Activated CD4-positive, alpha-beta T cell treated with anti-CD3 and anti-CD28 coated beads, Interleukin-2, amount 50 U/mL, for 1 hour (primary cell): ENCODE results near the gene EML4.
"Not testable (repeated sequence)": the region's sequence is repeated elsewhere in the genome, so short reads cannot be mapped to it uniquely, and the experiment has no call there.

Source experiments
- DNase-seq: peaks from one replicate; pipeline ENCODE4 v3.0.0-alpha.2; 2020

EML4 gene

GRCh38 chr2:42338567-42339190 lies 169.5 kb downstream of the EML4 start:
- no peak for DNase-seq

- DNase-seq = no peak
These were observed 170.2 kb downstream of the EML4 start for GRCh38 chr2:42339191-42339912.

GRCh38 chr2:42340045-42340937 lies 171.1 kb downstream of the EML4 start:
- no peak for DNase-seq

GRCh38 chr2:42340938-42341636 lies 171.9 kb downstream of the EML4 start:
- DNase-seq = no peak

- DNase-seq = no peak
These were observed 173.1 kb downstream of the EML4 start for GRCh38 chr2:42342061-42342794.

GRCh38 chr2:42342795-42343241 lies 173.7 kb downstream of the EML4 start:
- no peak for DNase-seq

- DNase-seq = no peak
These were observed 176.8 kb downstream of the EML4 start for GRCh38 chr2:42345986-42346385.

GRCh38 chr2:42346856-42347255 lies 177.7 kb downstream of the EML4 start:
- not testable (repeated sequence) for DNase-seq

- DNase-seq = not testable (repeated sequence)
These were observed 178.4 kb downstream of the EML4 start for GRCh38 chr2:42347518-42347917.

- DNase-seq = no peak
These were observed 179.1 kb downstream of the EML4 start for GRCh38 chr2:42348113-42348805.

- no peak for DNase-seq
These were observed 181.4 kb downstream of the EML4 start for GRCh38 chr2:42350434-42351063.

GRCh38 chr2:42351864-42352263 lies 182.7 kb downstream of the EML4 start:
- no peak for DNase-seq

- DNase-seq = no peak
These were observed 184.8 kb downstream of the EML4 start for GRCh38 chr2:42353792-42354429.

- DNase-seq = no peak
These were observed 190.3 kb downstream of the EML4 start for GRCh38 chr2:42359304-42359964.

GRCh38 chr2:42359965-42360483 lies 190.9 kb downstream of the EML4 start:
- no peak for DNase-seq

GRCh38 chr2:42360493-42360889 lies 191.3 kb downstream of the EML4 start:
- DNase-seq = no peak

GRCh38 chr2:42360890-42361727 lies 192.0 kb downstream of the EML4 start, which contains the start of gene COX7A2L:
COX7A2L (minus strand) TSS chr2:42361217; CDS start chr2:42361161, 56 bp downstream.
- DNase-seq = peak; percentile 96

- DNase-seq = no peak
These were observed 192.7 kb downstream of the EML4 start for GRCh38 chr2:42361728-42362283.
